ENCODE data around the gene NOA1.

Gene NOA1

GRCh38 chr4:56977321-56978012 lies at the start of gene NOA1:
TSS of gene NOA1 (minus strand) at chr4:56977606. CDS start at chr4:56977585, 21 bp downstream.
- peak; percentile 93 to 95 for DNase-seq (ENCODE audit: low read depth in 2 of 2)

GRCh38 chr4:57023104-57023503 lies 45.7 kb upstream of the NOA1 start:
- DNase-seq (ENCODE audit: low read depth in 2 of 2): no peak

- no peak for DNase-seq (ENCODE audit: low read depth in 2 of 2)
Measured at GRCh38 chr4:57020467-57021101, 43.2 kb upstream of the NOA1 start.

DNA sequence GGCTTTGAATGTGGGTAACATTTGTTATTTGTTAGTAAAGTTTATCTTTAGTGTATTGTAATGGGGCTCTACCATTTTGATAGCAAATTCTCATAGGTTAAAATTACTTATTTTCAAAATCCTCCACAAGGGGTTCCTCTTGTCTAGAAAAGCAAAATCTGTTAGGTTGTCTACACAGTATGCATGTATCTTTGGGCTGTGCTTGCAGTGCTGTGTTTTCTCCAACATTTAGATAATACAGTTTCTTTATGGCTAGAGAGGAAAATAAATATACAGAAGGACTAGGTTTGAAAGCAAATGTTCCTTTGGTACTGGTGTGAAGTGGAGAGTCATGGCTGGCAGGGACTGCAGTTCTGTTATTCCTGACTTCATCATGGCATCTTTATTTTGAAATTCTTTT lies 41.6 kb upstream of the NOA1 start:
- DNase-seq (ENCODE audit: low read depth in 2 of 2): no peak

DNA sequence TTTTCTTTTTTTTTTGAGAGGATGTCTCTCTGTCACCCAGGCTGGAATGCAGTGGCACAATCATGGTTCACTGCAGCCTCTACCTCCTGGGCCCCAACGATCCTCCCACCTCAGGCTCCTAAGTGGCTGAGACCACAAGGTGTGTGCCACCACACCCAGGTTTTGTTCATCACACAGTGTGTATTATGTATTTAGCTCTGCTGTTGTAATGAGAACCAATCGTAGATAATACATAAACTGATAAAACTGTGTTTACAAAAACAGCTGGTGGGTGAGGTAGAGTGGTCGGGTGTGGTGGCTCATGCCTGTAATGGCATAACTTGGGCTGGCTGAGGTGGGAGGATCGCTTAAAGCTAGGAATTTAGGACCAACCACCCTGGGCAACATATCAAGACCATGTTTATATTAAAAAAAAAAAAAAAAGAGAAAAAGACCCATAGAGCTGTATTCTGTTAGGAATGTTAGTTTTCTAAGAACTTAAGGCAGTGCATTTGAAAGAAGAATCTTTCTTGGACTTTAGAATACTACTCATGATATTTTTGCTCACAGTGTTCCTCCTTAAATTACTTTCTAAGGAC lies 36.2 kb upstream of the NOA1 start:
- no peak for DNase-seq (ENCODE audit: low read depth in 2 of 2)

DNA sequence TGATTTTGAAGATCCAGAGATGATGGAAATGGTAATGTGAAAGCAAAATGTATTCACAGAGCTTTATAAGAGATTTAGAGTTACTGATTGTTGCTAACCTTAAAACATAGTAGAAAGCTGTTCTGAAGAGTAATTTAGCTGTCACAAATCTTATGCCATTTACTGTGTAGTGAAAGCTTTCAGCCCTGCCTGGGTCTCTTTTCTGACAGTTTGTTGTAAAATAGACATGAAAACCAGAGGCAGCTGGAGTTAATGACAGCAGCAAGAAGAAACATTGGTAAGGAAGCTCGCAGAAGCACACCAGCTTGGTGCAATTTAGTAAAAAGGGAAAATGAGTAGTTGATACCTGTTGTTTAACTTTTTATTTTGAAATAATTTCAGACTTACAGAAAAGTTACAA lies 22.3 kb upstream of the NOA1 start:
- no peak for DNase-seq (ENCODE audit: low read depth in 2 of 2)

DNA sequence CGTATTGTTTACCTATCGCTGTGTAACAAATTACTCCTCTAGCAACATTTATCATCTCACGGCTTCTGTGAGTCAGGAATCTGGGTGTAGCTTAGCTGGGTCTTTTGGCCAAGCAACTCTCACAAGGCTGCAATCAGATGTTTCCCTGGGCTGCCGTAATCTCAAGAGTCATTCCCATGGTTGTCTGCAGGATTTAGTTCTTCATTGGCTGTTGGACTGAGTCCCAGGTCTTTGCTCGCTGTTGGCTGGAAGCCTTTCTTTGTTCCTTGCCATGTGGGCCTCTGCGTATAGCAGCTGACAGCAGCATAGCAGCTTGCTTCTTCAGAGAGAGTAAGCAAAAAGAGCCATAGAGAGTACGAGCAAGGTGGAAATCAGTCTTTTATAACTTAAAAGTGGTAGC lies 18.1 kb upstream of the NOA1 start:
- DNase-seq (ENCODE audit: low read depth in 2 of 2): no peak

DNA sequence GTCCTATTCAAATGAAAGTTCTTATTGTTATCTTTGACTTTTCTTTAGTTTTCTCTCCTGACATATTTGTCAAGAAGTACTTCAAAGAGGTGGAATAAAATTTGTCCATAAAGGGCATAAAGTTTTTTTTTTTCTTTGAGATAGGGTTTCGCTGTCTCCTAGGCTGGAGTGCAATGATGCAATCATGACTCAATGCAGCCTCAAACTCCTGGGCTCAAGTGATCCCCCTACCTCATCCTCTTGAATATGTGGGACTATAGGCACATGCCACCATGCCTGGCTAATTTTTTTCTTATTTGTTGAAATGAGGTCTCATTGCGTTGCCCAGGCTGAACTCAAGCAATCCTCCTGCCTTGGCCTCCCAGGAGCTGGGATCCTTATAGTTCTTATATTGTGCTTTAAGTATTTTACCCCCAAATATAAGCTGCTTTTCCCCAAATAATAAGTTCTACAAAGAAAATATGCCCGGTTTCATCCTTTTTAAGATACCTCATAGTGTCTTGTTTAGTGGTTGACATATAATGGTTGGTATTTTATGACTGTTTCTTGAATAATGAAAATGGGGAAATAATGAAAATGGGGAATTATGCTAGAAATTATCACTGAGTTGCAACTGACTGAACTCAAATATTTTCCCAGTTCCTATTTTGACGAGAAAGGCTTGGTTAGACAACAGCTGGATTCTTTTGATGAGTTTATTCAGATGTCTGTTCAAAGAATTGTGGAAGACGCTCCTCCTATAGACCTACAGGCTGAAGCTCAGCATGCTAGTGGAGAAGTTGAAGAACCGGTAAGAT lies 12.9 kb upstream of the NOA1 start:
- no peak for DNase-seq (ENCODE audit: low read depth in 2 of 2)

DNA sequence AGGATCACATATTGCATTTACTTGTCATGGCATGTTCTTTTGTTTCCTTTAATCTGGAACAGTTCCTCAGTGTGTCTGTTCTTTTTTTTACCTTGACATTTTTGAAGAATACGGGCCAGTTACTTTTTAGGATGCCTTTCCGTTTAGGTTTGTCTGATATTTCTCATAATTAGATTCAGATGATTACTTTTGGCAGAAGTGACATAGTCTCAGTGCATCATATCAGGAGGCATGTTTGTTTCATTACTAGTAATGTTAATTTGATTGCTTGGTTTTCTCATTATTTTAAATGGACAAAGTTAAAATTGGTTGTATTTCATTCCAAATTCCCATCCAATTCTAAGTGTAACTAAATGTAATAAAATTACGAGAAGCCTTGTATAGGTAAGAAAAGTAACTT lies 9.5 kb upstream of the NOA1 start:
- DNase-seq (ENCODE audit: low read depth in 2 of 2): no peak

DNA sequence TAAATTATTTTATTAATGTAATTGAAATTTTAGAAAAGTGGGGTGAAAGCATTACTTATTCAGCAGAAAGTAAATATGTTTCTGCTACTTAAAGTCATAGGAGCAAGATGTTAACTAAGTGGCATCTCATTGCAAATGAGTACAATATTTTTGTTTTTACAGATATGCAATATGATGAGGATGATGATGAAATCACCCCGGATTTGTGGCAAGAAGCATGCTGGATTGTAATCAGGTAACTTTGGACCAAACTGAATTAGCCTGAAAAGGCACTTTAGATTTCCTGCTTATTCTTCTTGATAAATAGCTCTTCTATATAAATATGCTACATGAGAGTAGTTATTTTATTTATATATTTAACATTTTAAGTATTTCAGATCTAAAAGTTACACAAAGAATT lies 8.8 kb upstream of the NOA1 start:
- no peak for DNase-seq (ENCODE audit: low read depth in 2 of 2)

DNA sequence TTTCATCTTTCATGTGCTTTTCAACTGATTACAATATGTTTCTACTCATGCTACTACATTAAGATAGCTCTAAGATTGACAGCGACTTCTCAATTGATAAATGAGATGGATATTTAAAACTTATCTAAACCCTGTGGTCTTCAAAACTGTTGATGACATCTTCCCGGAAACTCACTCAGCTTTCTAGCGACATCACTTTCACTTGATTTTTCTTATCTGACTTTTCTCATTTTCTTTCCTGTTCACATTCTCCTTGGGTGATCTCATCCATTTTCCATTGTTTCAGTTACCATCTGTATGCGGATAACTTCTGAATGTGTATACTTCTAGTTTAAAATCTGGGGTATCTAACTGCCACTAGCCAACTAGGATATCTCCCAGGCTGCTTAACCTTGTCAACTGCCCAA lies 4.4 kb upstream of the NOA1 start:
- DNase-seq (ENCODE audit: low read depth in 2 of 2): no peak

DNA sequence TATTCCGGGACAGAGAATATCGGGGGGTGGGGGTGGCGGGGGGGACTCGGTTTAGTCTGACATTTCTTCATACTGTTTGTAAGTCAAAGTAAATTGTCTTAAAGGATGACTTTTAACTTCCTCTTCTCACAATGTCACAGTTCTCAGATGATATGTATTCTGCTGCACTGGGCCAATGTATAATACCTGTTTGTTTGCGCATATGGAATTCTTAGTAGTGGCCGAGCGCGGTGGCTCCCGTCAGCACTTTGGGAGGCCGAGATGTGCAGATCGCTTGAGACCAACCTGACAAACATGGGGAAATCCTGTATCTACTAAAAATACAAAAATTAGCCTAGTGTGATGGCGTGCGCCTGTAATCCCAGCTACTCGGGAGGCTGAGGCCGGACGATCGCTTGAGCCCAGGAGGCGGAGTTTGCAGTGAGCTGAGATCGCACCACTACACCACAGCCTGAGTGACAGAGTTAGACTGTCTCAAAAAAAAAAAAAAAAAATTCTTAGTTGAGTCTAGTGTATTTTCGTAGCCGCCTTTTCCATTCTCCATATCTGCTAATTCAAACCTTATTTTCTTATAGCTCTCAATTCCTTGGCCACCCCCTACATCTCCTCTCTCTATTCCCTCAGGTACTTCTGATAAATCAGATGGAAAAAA lies 2.1 kb upstream of the NOA1 start:
- peak; percentile 41 to 42 for DNase-seq (ENCODE audit: low read depth in 2 of 2)

GRCh38 chr4:56978750-56979303 lies 1.4 kb upstream of the NOA1 start, which contains the start of gene POLR2B:
TSS of gene POLR2B (plus strand) at chr4:56978896. CDS start at chr4:56978986, 90 bp downstream.
- peak; percentile 87 to 88 for DNase-seq (ENCODE audit: low read depth in 2 of 2)

- peak; percentile 26 to 39 for DNase-seq (ENCODE audit: low read depth in 2 of 2)
Measured at GRCh38 chr4:56976837-56977320, 527 bp downstream of the NOA1 start.

- DNase-seq (ENCODE audit: low read depth in 2 of 2): no peak
Measured at GRCh38 chr4:56976283-56976836, 1.0 kb downstream of the NOA1 start.

- DNase-seq (ENCODE audit: low read depth in 2 of 2): no peak
Measured at GRCh38 chr4:56973336-56973735, 4.1 kb downstream of the NOA1 start.

DNA sequence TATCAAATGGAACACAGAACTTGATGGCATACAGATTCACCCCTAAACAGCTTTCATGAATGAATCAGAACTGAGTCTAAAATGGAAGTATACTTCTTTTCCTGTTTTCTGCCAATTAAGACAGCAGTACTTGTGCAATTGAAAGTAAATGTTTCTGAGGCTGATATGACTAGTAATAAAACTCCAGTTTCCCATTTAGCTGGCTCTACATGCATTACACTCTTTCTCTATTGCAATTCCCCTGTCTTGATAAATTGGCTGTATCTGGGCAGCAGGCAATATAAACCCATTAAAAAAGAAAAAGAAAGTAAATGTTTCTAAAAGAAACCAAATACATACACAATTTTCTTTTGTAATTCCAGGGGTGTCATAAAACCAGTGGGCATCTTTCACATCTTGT lies 4.6 kb downstream of the NOA1 start:
- no peak for DNase-seq (ENCODE audit: low read depth in 2 of 2)

GRCh38 chr4:56972389-56972788 lies 5.0 kb downstream of the NOA1 start:
- no peak for DNase-seq (ENCODE audit: low read depth in 2 of 2)

GRCh38 chr4:56971383-56971782 lies 6.0 kb downstream of the NOA1 start:
- DNase-seq (ENCODE audit: low read depth in 2 of 2): no peak

GRCh38 chr4:56961107-56961500 lies 16.3 kb downstream of the NOA1 start:
- no peak for DNase-seq (ENCODE audit: low read depth in 2 of 2)

- DNase-seq (ENCODE audit: low read depth in 2 of 2): no peak
Measured at GRCh38 chr4:56959100-56959499, 18.3 kb downstream of the NOA1 start.

All from stimulated activated CD4-positive, alpha-beta T cell treated with anti-CD3 and anti-CD28 coated beads, Interleukin-15, amount 100 ng/mL, for 48 hours (primary cell).